NAMALWA (cell line): ENCODE results near the gene ABHD12.
"Not testable (repeated sequence)": the region's sequence is repeated elsewhere in the genome, so short reads cannot be mapped to it uniquely, and the experiment has no call there.

ENCODE experiments used
- DNase-seq: peaks from one replicate; pipeline ENCODE4 v3.0.0-alpha.2; 2015; ENCODE audit warnings: low spot score

ABHD12 gene

GRCh38 chr20:25353747-25354705 is 36.6 kb downstream of the ABHD12 start:
- no peak for DNase-seq

- no peak for DNase-seq
Observed at GRCh38 chr20:25353353-25353746, 37.3 kb downstream of the ABHD12 start.

GRCh38 chr20:25352746-25353145 is 37.9 kb downstream of the ABHD12 start:
- no peak for DNase-seq

- DNase-seq = no peak
Observed at GRCh38 chr20:25351024-25351360, 39.6 kb downstream of the ABHD12 start.

- DNase-seq = no peak
Observed at GRCh38 chr20:25346349-25346748, 44.3 kb downstream of the ABHD12 start.

GRCh38 chr20:25345721-25346120 is 44.9 kb downstream of the ABHD12 start:
- DNase-seq = no peak

- no peak for DNase-seq
Observed at GRCh38 chr20:25344634-25345033, 46.0 kb downstream of the ABHD12 start.

- DNase-seq = peak; percentile 18
Observed at GRCh38 chr20:25341716-25342680, 48.6 kb downstream of the ABHD12 start.

- DNase-seq = no peak
Observed at GRCh38 chr20:25340380-25340779, 50.3 kb downstream of the ABHD12 start.

- no peak for DNase-seq
Observed at GRCh38 chr20:25339608-25340007, 51.0 kb downstream of the ABHD12 start.

GRCh38 chr20:25338112-25339023 is 52.3 kb downstream of the ABHD12 start:
- no peak for DNase-seq

- DNase-seq = peak; percentile 10
Observed at GRCh38 chr20:25336561-25337422, 53.8 kb downstream of the ABHD12 start.

- DNase-seq = not testable (repeated sequence)
Observed at GRCh38 chr20:25334972-25335371, 55.7 kb downstream of the ABHD12 start.

- DNase-seq = no peak
Observed at GRCh38 chr20:25328954-25329498, 61.6 kb downstream of the ABHD12 start.

- no peak for DNase-seq
Observed at GRCh38 chr20:25327521-25328235, 63.0 kb downstream of the ABHD12 start.

- no peak for DNase-seq
Observed at GRCh38 chr20:25325997-25326396, 64.6 kb downstream of the ABHD12 start.

- DNase-seq = no peak
Observed at GRCh38 chr20:25325073-25325472, 65.6 kb downstream of the ABHD12 start.

GRCh38 chr20:25324412-25324811 is 66.2 kb downstream of the ABHD12 start:
- no peak for DNase-seq

GRCh38 chr20:25323496-25324246 is 67.0 kb downstream of the ABHD12 start:
- no peak for DNase-seq
